DMS153 (cell line): ENCODE measurements around the gene AHR.
"Not testable (repeated sequence)": the region's sequence is repeated elsewhere in the genome, so short reads cannot be mapped to it uniquely, and the experiment has no call there.

Experiments used
- DNase-seq: peaks from one replicate; lab custom pipeline; 2025; lab: John Stamatoyannopoulos, UW

AHR gene

GRCh38 chr7:17340655-17341054 lies 42.2 kb downstream of the AHR start:
- no peak for DNase-seq

- no peak for DNase-seq
These were observed 44.3 kb downstream of the AHR start for GRCh38 chr7:17342756-17343155.

GRCh38 chr7:17347401-17347800 lies 48.9 kb downstream of the AHR start:
- no peak for DNase-seq

- not testable (repeated sequence) for DNase-seq
These were observed 50.5 kb downstream of the AHR start for GRCh38 chr7:17348932-17349331.

- DNase-seq, result not testable (repeated sequence)
These were observed 51.9 kb downstream of the AHR start for GRCh38 chr7:17350321-17350720.

- DNase-seq, result not testable (repeated sequence)
These were observed 55.4 kb downstream of the AHR start for GRCh38 chr7:17353650-17354419.

GRCh38 chr7:17354473-17354872 lies 56.0 kb downstream of the AHR start:
- DNase-seq, result no peak

GRCh38 chr7:17355050-17355449 lies 56.6 kb downstream of the AHR start:
- DNase-seq, result no peak

GRCh38 chr7:17357952-17358351 lies 59.5 kb downstream of the AHR start:
- DNase-seq, result no peak

- DNase-seq, result no peak
These were observed 61.2 kb downstream of the AHR start for GRCh38 chr7:17359610-17360009.

GRCh38 chr7:17362439-17363105 lies 64.1 kb downstream of the AHR start:
- DNase-seq, result no peak

GRCh38 chr7:17364671-17365070 lies 66.2 kb downstream of the AHR start:
- DNase-seq, result no peak

- no peak for DNase-seq
These were observed 67.3 kb downstream of the AHR start for GRCh38 chr7:17365775-17366174.

GRCh38 chr7:17367502-17367901 lies 69.0 kb downstream of the AHR start:
- DNase-seq, result no peak

- no peak for DNase-seq
These were observed 70.5 kb downstream of the AHR start for GRCh38 chr7:17368856-17369524.

- no peak for DNase-seq
These were observed 71.4 kb downstream of the AHR start for GRCh38 chr7:17369691-17370426.

- no peak for DNase-seq
These were observed 72.6 kb downstream of the AHR start for GRCh38 chr7:17370901-17371585.

- DNase-seq, result no peak
These were observed 73.4 kb downstream of the AHR start for GRCh38 chr7:17371671-17372524.

GRCh38 chr7:17374157-17374556 lies 75.7 kb downstream of the AHR start:
- no peak for DNase-seq

- no peak for DNase-seq
These were observed 76.2 kb downstream of the AHR start for GRCh38 chr7:17374654-17375053.

GRCh38 chr7:17376595-17376994 lies 78.1 kb downstream of the AHR start:
- DNase-seq, result no peak
